Hindlimb muscle (tissue), 1 donor: Measurements from ENCODE around the gene PTPN21. TPM values are rescaled to one million over a fixed set of nuclear protein-coding genes. Genes with fewer than 3 reads are reported as not detected.

Experiments used
- DNase-seq: peaks from one replicate; pipeline ENCODE4 v3.0.0-alpha.2; 2013
- polyA plus RNA-seq: library from polyadenylated mRNA; unstranded; fragments of 120-200 nt; gene quantifications from one replicate; pipeline ENCODE4 v1.2.1, GENCODE V29; 2013; ENCODE audit not compliant: insufficient read length

PTPN21 gene
- 66.5 TPM for polyA plus RNA-seq

DNA sequence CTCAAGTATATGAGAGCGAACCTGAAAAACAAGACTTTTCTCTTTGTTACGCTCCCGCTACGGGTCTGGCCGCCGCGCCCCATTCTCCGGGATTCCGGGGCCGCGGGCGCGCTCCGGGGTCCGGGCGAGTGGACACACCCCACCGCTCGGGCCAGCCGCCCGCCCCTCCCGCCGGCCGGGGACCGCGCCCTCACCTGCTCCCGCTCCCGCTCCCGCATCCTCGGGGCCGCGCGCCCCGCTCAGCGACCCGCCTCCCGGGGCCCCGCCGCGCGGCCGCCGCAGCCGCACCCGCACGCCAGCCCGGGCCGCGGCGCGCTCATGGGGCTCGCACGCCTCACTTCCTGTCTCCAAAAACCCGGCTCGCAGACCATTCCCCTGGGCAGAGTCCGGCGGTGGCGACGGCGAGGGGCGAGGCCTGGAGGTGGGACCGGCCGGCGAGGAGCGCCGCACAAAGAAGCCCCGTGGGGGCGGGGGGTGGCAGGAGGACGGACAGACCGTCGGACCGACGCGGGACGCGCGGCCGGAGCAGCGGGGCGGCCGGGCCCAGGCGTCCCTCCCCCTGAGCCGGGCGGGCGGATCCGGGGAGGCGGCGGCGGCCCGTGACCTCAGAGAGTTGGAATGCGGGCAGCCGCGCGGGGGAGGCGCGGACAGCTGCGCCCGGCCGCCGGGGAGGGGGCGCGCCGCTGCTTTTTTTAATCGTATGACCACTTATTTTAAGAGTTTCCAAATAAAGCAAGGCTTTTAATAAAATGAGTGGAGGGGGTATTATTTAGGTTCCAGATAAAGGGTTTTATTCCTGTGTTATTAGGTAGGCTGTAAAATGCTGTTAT lies at the start of gene PTPN21:
TSS of gene PTPN21 (minus strand) at position 551 of the 830 bp plus-strand sequence. CDS start 4,590 bp downstream, outside the sequence.
- peak; percentile 78 for DNase-seq

DNA sequence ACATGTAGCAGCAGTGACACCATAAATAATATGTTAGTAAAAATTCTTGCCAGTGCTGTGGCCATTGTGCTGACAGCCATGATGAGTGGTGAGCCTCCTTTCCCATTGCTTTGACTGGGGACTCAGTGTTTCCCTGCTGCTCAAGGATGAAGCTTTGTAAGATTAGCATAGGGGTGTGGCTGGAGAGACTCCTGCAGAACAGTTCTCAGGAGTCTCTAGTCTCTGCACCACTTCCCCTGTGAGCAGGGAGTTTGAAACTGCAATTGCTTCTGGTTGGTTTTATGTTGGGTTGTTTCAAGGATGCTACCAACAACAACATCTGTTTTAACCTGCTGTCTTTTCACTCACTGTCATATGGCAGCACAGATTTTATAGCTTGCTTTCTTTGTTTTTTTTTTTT lies 49.4 kb upstream of the PTPN21 start:
- no peak for DNase-seq

DNA sequence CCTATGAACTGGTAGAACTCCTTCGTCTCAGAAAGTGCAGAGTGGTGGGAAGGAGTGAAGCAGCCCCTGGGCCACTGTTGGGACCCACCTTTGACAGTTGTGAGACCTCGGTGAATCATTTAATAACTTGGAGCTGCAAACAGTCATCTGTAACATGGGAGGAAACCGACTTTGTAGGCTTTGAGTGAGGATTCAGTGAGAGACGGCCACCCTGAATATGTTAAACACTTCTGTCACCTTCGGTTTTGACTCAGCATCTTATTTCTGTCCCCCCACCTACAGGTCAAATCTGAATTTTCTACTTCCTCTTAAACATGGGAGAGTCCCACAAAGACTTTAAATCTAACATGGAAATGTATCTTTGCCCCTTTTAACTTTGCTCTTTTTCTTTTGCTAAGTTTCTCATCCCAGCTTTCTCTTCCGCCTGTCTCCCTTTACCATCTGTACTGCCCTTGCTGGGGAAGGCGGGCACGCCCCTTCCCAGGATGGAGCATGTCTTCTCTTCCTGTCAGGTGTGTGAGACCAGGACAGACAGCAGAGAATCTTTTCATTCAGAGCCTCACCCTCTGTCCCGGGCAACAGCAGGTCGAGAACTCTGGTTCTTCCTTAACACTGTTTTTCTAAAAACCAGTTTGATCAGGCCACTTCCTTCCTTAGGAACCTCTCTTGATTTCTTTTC lies 45.1 kb upstream of the PTPN21 start:
- no peak for DNase-seq

DNA sequence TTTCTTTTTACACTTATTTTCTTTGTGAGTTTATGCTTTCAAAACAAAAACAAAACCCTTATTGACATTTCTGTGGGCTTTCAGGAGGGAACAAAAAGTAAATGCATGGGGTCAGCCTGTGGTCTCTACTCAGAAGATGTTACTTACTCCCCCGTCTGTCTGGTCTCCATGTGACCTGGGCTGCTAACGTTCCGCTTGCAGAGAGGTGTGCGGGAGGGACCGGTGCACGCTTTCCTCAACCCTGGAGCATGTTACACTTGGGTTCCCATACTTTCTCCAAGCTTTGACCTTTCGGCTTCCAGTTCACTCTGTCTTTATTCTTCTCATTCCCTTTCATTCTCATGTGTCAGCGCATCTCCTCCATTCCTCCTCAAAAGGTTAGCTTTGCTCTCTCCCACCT lies 44.5 kb upstream of the PTPN21 start:
- no peak for DNase-seq

DNA sequence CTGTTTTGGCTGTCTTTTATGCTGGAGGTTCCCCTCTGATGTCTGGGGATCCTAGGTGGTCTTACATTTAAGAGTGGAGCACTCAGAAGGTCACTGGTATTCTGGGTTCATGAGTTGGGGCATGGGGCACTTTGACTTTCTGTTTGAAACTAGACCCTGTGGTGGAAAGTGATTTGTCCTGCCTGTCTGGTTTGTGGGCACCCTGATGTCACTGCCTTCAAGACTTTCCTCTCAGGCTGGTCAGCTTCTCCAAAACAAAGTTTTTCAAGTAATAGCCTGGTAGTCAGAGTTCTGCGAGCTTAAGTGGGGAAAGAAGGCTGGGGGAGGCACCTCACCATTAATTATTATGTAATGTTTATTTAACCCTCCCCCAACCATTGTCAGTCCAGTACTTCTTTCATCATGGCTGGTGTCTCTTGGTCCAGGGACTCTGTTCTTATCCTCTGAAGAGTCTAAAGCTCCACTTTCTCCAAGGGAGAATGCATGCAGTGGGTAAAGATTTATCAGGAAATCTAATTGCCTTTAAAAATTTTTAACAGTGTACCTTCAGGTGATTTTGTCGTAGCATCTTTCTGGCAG lies 43.4 kb upstream of the PTPN21 start:
- no peak for DNase-seq

DNA sequence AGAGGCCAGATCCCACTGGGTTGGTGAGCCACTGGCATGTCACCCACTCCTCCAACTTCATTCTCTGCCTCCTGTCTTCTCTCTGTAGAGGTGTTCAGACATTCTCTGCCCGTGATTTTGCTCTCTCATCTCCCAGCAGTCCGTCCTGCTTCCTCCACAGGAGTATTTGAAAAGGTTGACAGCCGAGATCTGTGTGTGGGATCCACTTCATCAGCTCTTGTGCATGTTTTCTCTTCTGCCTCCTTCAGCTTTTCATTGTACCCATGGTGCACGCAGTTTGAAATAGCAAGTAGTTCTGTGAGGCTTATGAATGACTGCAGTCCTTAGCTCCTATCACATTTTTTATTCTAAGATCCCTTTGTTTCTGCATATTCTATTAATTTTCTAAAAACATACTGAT lies 42.8 kb upstream of the PTPN21 start:
- DNase-seq = no peak

DNA sequence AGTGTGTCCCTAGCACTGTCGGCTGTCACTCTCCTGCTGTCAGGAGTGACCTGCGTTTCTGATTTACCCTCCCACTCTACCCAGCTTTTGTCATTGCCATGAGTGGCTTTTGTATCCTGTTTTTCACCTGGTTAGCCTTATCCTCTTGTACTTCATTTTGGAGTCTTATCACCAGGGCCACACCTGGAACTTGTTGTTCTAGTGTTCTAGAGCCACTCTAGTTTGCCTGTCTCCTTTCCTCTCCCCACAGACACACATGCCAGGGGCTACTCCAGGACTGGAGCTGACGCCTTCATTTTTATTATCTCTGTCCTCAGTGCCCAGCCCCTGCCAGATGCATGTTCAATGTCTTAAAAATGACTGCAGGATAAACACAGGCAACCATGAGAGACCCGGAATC lies 42.2 kb upstream of the PTPN21 start:
- DNase-seq = no peak

DNA sequence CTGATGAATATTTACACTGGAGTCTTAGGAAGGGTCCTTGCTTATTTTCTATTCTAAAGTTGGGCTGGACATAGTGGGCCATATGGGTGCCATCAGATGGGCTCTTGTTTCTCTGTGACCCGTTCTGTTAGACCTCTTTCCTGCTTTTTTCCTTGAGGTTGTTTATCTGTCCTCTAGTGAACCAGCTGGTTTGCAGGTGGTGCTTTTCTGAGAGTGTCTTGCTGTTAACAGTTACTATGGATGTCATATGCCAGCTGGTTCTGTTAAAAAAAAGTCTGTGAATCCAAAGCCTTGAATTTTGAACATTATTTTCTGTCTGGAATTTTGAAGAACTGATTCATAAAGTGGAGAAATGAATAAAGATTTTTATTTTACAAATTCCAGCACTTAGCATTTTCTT lies 37.2 kb upstream of the PTPN21 start:
- no peak for DNase-seq

DNA sequence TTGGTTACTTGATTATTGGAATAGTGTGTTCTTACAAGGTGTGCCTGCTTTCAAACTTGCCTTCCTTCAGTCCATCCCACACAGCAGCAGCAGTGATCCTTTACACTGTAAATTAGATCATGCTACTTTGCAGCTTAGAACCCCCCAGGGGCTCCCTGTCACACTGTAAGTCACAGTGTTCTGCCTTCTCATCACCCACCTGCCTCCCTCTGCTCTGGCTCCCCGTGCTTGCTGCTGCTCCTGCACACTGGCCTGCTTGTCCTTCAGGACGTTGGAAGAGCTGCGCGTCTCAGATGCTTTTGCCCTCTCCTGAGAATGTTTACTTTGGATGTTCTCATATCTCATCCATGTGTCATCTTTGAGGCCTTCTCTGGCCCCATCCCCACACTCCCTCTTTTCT lies 35.4 kb upstream of the PTPN21 start:
- DNase-seq = no peak

DNA sequence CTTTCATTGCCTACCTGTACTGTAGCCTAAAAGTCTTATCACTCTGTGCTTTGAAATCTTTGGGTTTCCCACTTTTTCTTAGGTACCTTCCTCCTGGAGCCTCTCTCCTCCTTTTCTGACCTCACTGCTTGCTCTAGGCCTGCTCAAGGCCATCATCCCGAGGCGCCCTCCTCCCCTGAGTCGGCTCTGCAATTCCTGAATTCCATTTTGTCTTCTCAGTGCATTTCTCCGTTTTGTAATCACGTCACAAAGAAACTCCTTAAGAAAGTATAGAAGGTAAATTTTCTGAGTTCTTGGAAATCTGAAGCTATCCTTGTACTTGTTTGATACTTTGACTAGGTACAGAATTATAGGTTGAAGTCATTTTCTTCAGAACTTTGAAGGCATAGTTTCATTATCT lies 33.3 kb upstream of the PTPN21 start:
- no peak for DNase-seq

DNA sequence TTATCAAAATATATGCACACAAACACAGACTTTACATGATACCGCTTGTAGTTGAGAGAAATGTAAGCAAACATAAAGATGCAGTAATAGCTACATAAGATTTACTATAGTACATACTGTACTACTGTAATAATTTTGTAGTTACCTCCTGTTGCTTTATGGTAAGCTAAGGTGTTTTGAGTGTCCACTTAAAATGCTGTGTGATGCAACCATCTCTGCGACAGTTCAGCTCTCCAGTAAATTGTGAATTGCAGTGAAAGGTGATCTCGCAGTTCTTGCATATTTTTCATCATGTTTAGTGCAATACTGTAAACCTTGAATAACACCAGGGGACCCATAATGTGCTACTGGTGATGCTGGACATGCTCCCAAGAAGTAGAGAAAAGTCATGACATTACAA lies 29.6 kb upstream of the PTPN21 start:
- DNase-seq = no peak

DNA sequence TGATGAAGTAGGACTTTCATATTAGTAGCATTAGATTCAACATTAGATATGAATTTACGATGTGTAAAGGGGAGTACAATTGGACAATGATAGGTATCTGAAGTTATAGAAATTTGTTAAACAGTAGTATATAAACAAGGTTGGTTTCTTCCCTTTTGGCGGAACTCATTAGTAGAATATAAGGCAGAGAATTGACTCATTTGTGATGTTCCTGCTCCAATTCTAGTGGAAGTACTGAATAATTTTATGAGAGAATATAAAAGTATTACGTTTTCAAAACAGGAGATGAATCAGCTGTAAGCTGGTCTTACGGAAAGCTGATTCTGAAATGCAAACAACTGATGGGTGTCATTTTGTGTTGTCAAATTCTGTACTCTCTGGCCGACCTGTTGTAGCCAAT lies 21.4 kb upstream of the PTPN21 start:
- DNase-seq = no peak

DNA sequence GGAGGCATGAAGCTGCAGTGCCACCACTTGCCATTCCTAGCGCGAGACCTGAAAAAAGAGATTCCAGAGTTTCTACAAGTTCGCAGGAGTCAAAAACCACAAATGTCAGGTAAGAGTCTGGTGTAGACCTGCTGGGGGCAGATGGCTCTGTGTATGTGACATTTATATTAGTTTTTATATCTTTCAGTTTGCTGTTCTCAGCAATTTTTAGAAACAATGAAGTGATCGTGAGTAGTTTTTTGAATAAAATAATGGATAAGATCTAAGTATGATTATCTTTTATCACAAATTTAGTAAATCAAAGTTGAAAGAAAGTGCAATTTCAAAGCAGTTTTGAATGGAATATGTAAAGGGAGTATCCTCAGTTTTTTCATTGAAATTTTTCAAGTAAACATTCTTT lies 17.3 kb upstream of the PTPN21 start:
- DNase-seq = no peak

DNA sequence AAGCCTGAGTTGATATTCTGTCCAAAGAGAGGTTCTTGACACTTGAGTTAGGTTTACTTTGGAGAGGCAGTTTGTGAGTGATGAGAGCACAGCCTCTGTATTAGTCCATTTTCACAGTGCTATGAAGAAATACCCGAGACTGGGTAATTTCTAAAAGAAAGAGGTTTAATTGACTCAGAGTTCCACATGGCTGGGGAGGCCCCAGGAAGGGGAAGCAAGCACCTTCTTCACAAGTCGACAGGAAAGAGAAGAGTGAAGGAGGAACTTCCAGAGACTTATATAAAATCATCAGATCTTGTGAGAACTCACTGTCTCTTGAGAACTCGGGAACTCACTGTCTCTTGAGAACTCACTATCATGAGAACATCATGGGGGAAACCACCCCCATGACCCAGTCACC lies 13.4 kb upstream of the PTPN21 start:
- DNase-seq = no peak

DNA sequence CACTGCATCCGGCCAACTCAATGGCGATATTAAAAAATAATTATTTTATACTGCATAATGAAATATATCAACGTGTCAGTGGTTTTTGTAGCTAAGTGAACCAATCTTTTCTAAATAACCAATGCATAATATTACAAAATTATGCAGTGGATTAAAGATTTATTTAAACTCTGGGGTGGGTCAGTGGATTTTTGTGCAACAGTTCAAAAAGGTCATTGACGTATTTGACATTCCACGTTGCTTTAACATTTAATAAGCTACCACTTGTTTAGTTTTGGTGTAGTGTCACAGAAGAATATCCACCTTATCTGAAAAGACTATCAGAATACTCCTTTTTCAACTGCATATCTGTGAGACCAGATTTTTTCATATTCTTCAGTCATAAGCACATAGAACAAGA lies 10.6 kb upstream of the PTPN21 start:
- no peak for DNase-seq

DNA sequence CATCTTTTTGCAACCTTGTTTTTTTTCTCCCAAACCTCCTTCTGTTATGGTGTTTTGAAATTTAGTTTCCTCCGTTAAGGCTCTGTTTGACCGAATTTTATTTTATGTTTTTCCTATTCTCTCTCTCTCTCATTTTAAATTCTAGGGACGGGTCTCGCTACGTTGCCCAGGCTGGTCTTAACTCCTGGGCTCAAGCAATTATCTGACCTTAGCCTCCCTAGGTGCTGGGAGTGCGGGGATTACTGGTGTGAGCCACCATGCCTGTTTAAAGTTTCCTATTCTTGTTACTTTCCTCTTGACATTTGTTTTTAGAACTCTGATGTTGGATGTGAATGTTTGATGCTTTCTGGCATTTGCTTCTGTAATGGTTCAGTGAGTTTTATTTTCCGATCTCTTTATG lies 9.0 kb upstream of the PTPN21 start:
- no peak for DNase-seq

DNA sequence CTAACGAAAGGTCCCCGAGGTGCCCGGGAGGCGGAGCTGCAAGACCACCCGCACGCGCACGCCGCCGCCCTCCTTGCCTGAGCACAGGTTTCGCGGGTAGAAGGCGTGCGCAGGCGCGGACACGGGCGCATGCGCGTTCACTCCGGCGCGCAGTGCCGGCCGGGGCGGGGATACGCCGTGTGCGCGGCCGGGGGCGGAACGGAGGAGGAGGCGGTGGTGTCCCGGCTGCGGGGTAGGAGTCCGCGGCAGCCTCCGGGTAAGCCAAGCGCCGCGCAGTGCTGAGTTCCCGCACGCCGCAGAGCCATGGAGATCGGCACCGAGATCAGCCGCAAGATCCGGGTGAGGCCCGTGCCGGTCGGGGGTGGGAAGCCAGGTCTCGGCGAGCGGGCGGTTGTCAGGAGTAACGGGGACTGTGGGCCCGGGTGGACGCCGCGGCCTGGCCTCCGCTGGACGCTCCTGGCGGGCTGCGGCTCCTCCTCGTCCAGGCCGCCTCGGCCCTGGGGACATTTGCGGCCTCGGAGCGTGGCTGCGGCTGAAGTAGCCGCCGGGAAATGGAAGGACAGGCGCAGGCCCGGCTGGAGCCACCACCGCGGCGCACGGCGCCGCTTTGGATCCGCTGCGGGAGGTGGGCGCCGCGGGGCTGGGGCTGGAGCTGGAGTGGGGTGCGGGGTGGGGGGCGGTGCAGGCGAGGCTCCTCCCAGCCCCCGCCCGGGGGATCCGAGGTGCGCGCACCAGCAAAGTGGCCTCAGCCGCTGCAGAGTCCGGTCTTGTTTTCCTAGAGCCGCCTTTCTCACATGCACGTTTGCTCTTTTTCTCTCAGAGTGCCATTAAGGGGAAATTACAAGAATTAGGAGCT lies 8.3 kb upstream of the PTPN21 start, which contains the start of gene ZC3H14:
TSS of gene ZC3H14 (plus strand) at position 207 of the 856 bp plus-strand sequence. CDS start at position 304, 97 bp downstream.
- DNase-seq = peak; percentile 93

DNA sequence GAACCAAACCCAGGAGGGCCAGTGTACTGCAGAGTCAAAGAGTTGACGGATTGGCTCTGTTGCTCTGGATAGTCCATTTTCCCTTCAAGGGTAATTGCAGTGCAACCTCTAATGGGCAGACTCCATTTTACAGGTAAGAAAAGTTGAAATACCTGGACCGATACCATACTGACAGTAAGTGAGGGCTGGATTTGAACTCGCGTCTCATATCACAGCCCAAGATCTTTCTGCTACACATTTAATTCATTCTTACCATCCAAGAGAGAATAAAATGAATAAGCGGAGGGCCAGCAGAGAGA lies 7.7 kb upstream of the PTPN21 start:
- no peak for DNase-seq

DNA sequence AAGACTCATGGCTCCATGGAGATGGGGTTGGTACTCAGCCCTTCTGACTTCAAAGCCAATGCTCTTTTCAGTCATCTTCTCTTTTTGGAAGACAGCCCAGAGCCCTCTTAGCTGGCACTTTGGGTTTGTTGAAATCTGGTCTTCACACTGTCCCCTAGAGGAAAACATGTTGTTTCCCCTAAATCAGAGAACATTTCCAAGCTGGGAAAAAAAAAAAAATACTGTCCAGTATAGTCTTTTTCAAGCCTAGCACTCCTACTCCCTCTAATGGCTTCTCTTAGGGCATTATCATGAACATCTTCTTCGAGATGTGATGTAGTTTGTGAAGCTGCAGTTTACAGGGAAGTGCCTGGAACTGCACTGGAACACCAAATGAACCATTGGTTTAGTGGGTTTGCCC lies 5.0 kb upstream of the PTPN21 start:
- DNase-seq = peak; percentile 33

DNA sequence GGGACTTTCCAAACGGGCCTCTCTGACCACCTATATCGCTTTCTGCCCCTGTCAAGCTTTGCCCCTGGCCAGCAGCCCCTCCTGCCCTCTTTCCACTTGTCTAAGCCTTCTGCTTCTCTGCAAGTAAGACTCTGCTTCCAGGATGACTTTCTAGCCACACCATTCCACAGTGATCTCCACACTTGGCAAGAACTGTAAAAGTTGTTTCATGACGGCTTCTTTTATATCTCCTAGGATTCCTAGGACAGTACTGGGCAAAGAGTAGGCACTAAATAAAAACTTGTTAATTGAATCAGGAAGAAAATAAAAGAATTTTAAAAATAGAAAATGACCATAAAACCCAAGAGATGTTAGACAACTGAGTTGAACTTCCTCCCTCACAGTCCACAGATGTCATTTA lies 1.8 kb upstream of the PTPN21 start:
- no peak for DNase-seq

DNA sequence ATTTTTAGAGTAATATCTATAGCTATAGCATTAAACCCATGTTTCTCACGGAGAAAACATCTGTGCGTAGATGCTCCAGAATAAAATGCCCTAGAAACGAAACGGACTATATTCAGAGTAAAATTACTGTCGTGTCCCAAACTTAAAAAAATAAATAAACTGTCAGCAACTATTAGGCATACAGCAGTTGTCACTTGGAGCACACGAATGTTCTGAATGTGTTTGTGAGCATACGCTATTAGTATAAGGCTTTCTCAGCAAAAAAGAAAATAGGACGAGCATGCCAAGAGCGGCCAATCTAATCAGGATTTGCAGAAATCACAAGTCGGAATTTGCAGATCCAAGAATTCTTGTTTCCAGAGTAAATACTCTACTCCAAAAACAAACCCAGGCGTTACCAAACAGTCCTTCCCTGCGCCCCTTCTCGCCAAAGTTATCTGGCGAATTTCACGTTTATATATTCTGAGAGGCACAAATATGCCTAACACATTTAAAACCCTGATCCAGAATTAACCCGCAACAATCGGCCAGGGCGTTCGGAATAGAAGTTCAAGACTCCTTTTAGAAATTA lies 836 bp downstream of the PTPN21 start:
- peak; percentile 20 for DNase-seq

DNA sequence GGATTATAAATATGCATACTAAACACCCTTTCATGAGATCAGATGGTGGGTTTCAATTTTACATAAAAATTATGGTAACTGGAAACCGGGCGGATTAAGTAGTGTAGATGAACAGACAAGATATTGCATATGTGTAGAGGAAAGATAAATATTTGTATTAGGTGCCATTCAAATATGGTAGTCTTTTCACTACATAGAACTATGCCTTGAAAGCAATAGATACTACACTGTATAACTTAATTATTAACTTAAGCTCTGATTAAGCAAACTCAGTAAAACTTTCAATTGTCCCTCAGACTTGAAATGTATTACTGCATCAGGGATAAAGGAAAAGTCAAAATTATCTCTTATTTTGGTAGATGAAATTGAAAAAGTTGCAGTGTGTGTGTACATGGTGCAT lies 1.9 kb downstream of the PTPN21 start:
- no peak for DNase-seq
